ENCODE data around the gene UVRAG.

GRCh38 chr11:76090821-76091220, 275.8 kb downstream of the UVRAG start:
- TF ChIP-seq CTCF (conservative IDR thresholded peaks at IDR 0.05; ENCODE audit: low read depth, low read length) (no peak), POLR2A (IDR thresholded peaks at IDR 0.05; ENCODE audit: low read depth, low read length) (no peak), BHLHE40 (IDR thresholded peaks at IDR 0.05; ENCODE audit: low read depth, low read length) (no peak), RCOR1 (IDR thresholded peaks at IDR 0.05; ENCODE audit: insufficient replicate concordance, low read length) (no peak), RFX5 (IDR thresholded peaks at IDR 0.05; ENCODE audit: low read depth, low read length) (no peak), RAD21 (IDR thresholded peaks at IDR 0.05; ENCODE audit: low read length) (no peak), SMC3 (IDR thresholded peaks at IDR 0.05; ENCODE audit: low read depth, low read length) (no peak), MXI1 (IDR thresholded peaks at IDR 0.05; ENCODE audit: borderline replicate concordance, low read depth, low read length) (no peak)

Measured in IMR-90 (cell line).